Astrocyte (in vitro differentiated cells and primary cell): ENCODE measurements around the gene OR11G2. TPM values are rescaled to one million over a fixed set of nuclear protein-coding genes. Genes with fewer than 3 reads are reported as not detected.
"Not testable (repeated sequence)": the region's sequence is repeated elsewhere in the genome, so short reads cannot be mapped to it uniquely, and the experiment has no call there.

Experiments used
- DNase-seq: peaks from one replicate; pipeline ENCODE4 v3.0.0-alpha.2; 2010; ENCODE audit warnings: low read depth
- FAIRE-seq: peaks from 2 replicates; lab custom pipeline; 2011; peaks lifted over from hg19 to GRCh38; lab: Jason Lieb, UNC
- H2AFZ ChIP-seq: 2 replicates; pipeline ENCODE4 v1.6.0; 2012; ENCODE audit warnings: low read depth, low read length, inconsistent platforms
- H3K27ac ChIP-seq: 2 replicates; pipeline ENCODE4 v1.5.1; 2011; ENCODE audit warnings: low read depth, low read length, inconsistent platforms
- H3K27me3 ChIP-seq: 2 replicates; pipeline ENCODE4 v1.6.0; 2011; ENCODE audit warnings: low read length, inconsistent platforms; ENCODE audit not compliant: insufficient read depth
- H3K36me3 ChIP-seq: 2 replicates; pipeline ENCODE4 v1.5.1; 2011; ENCODE audit warnings: low read length, inconsistent platforms; ENCODE audit not compliant: insufficient read depth
- H3K4me1 ChIP-seq: 2 replicates; pipeline ENCODE4 v1.5.1; 2011; ENCODE audit warnings: low read length, inconsistent platforms; ENCODE audit not compliant: insufficient read depth
- H3K4me2 ChIP-seq: 2 replicates; pipeline ENCODE4 v1.6.0; 2012; ENCODE audit warnings: low read length, inconsistent platforms
- H3K4me3 ChIP-seq: 2 replicates; pipeline ENCODE4 v1.5.1; 2011; ENCODE audit warnings: low read depth, mild to moderate bottlenecking, low read length, inconsistent platforms; ENCODE audit not compliant: insufficient read depth
- H3K79me2 ChIP-seq: 2 replicates; pipeline ENCODE4 v1.6.0; 2012; ENCODE audit warnings: mild to moderate bottlenecking, low read length, inconsistent platforms; ENCODE audit not compliant: insufficient read depth
- H3K9ac ChIP-seq: 2 replicates; pipeline ENCODE4 v1.6.0; 2012; ENCODE audit warnings: mild to moderate bottlenecking, low read length, inconsistent platforms
- H3K9me3 ChIP-seq: 2 replicates; pipeline ENCODE4 v1.5.1; 2012; ENCODE audit warnings: low read depth, mild to moderate bottlenecking, low read length, inconsistent platforms; ENCODE audit not compliant: insufficient read depth
- H4K20me1 ChIP-seq: 2 replicates; pipeline ENCODE4 v1.6.0; 2012; ENCODE audit warnings: low read length, inconsistent platforms; ENCODE audit not compliant: insufficient read depth
- H3K27ac Mint-ChIP-seq: one replicate; pipeline ENCODE4 v1.8.0; 2021; ENCODE audit warnings: mild to moderate bottlenecking, mixed read lengths; ENCODE audit not compliant: unreplicated experiment
- H3K27me3 Mint-ChIP-seq: one replicate; pipeline ENCODE4 v1.8.0; 2021; ENCODE audit warnings: low read depth, mixed read lengths; ENCODE audit not compliant: unreplicated experiment
- H3K36me3 Mint-ChIP-seq: one replicate; pipeline ENCODE4 v1.8.0; 2021; ENCODE audit warnings: low read depth, mixed read lengths; ENCODE audit not compliant: unreplicated experiment
- H3K4me1 Mint-ChIP-seq: one replicate; pipeline ENCODE4 v1.8.0; 2021; ENCODE audit warnings: low read depth, mixed read lengths; ENCODE audit not compliant: unreplicated experiment
- H3K4me3 Mint-ChIP-seq: one replicate; pipeline ENCODE4 v1.8.0; 2021; ENCODE audit warnings: mild to moderate bottlenecking, moderate library complexity, mixed read lengths; ENCODE audit not compliant: unreplicated experiment
- H3K9me3 Mint-ChIP-seq: one replicate; pipeline ENCODE4 v1.8.0; 2021; ENCODE audit warnings: mild to moderate bottlenecking, mixed read lengths; ENCODE audit not compliant: unreplicated experiment
- EZH2 ChIP-seq: IDR thresholded peaks from 2 replicates; pipeline ENCODE4 v1.6.1; 2012; ENCODE audit warnings: mild to moderate bottlenecking, low read length, inconsistent platforms; ENCODE audit not compliant: insufficient read depth
- total RNA-seq: library from RNA; stranded (reverse); gene quantifications from 2 replicates; pipeline ENCODE4 v1.2.1, GENCODE V29; 2021
- TF ChIP-seq, protein P1 (sequence below): IDR thresholded peaks from 2 replicates; pipeline ENCODE4 v1.5.1; 2011; ENCODE audit warnings: low read depth, mild to moderate bottlenecking, inconsistent platforms, low read length, moderate library complexity; ENCODE audit not compliant: insufficient read depth

The OR11G2 gene
- total RNA-seq, 1 donor from 2014 or later = not detected

DNA sequence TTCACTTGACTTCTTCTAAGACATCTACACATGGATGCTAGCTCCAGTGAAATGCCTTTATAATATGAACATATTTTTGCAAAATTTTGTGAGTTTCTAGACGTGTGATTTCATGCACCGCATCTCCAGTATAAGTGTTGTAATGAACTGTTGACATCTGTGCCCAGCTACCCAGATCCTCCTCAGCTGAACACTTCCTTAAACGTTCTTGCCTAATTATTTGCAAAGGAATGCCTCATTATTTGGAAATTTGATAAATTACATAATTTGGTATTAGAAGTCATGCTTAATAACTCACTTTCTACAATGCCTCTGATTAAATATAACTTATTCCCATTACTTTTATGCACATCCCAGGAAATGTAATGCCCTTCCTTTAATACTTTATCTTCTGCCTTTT lies 14.0 kb downstream of the OR11G2 start:
- no peak for FAIRE-seq
- no peaks in the 10 kb centered on the region for H3K9me3 ChIP-seq

DNA sequence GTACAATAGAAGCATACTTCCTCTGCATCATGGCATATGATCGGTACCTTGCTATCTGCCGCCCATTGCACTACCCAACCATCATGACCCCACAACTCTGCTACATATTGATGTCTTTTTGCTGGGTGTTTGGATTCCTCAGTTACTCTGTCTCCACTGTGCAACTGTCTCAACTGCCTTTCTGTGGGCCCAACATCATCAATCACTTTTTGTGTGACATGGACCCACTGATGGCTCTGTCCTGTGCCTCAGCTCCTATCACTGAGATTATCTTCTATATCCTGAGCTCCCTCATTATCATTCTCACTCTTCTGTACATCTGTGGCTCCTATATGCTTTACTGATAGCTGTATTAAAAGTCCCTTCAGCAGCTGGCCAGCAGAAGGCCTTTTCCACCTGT lies 18.9 kb downstream of the OR11G2 start:
- no peak overlapping the region for H3K4me2 ChIP-seq
- no peak overlapping the region for H2AFZ ChIP-seq
- Mint-ChIP-seq H3K9me3 (peaks cover 3% of the 10 kb centered on the region), H3K27ac (no peak overlapping the region), H3K27me3 (no peaks in the 10 kb centered on the region), H3K36me3 (no peaks in the 10 kb centered on the region), H3K4me3 (no peak overlapping the region), H3K4me1 (no peaks in the 10 kb centered on the region)
- TF ChIP-seq, protein P1, sequence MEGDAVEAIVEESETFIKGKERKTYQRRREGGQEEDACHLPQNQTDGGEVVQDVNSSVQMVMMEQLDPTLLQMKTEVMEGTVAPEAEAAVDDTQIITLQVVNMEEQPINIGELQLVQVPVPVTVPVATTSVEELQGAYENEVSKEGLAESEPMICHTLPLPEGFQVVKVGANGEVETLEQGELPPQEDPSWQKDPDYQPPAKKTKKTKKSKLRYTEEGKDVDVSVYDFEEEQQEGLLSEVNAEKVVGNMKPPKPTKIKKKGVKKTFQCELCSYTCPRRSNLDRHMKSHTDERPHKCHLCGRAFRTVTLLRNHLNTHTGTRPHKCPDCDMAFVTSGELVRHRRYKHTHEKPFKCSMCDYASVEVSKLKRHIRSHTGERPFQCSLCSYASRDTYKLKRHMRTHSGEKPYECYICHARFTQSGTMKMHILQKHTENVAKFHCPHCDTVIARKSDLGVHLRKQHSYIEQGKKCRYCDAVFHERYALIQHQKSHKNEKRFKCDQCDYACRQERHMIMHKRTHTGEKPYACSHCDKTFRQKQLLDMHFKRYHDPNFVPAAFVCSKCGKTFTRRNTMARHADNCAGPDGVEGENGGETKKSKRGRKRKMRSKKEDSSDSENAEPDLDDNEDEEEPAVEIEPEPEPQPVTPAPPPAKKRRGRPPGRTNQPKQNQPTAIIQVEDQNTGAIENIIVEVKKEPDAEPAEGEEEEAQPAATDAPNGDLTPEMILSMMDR = no peak
- TF ChIP-seq EZH2 = no peak
- no peaks in the 10 kb centered on the region for H4K20me1 ChIP-seq
- H3K27ac ChIP-seq = no peak overlapping the region
- no peaks in the 10 kb centered on the region for H3K36me3 ChIP-seq
- H3K27me3 ChIP-seq = no peaks in the 10 kb centered on the region
- H3K4me1 ChIP-seq = no peaks in the 10 kb centered on the region
- no peak overlapping the region for H3K9ac ChIP-seq
- H3K9me3 ChIP-seq = no peaks in the 10 kb centered on the region
- FAIRE-seq = no peak
- no peak overlapping the region for H3K4me3 ChIP-seq
- DNase-seq = no peak
- no peaks in the 10 kb centered on the region for H3K79me2 ChIP-seq

More for the DNA sequence above, 14.0 kb downstream of the OR11G2 start:
- TF ChIP-seq, protein P1 = no peak
- no peak for TF ChIP-seq EZH2
- no peak overlapping the region for H2AFZ ChIP-seq
- DNase-seq = no peak
- no peaks in the 10 kb centered on the region for H3K79me2 ChIP-seq
- H3K27me3 ChIP-seq = no peaks in the 10 kb centered on the region
- no peak overlapping the region for H3K27ac ChIP-seq
- H3K4me1 ChIP-seq = no peaks in the 10 kb centered on the region
- H3K4me3 Mint-ChIP-seq = no peak overlapping the region
- H4K20me1 ChIP-seq = no peaks in the 10 kb centered on the region
- peaks cover 4% of the 10 kb centered on the region for H3K9me3 Mint-ChIP-seq
- no peaks in the 10 kb centered on the region for H3K36me3 Mint-ChIP-seq
- H3K4me2 ChIP-seq = no peak overlapping the region
- no peaks in the 10 kb centered on the region for H3K36me3 ChIP-seq
- no peak overlapping the region for H3K9ac ChIP-seq
- no peaks in the 10 kb centered on the region for H3K27me3 Mint-ChIP-seq
- H3K4me3 ChIP-seq = no peak overlapping the region
- no peak overlapping the region for H3K27ac Mint-ChIP-seq
- no peaks in the 10 kb centered on the region for H3K4me1 Mint-ChIP-seq

DNA sequence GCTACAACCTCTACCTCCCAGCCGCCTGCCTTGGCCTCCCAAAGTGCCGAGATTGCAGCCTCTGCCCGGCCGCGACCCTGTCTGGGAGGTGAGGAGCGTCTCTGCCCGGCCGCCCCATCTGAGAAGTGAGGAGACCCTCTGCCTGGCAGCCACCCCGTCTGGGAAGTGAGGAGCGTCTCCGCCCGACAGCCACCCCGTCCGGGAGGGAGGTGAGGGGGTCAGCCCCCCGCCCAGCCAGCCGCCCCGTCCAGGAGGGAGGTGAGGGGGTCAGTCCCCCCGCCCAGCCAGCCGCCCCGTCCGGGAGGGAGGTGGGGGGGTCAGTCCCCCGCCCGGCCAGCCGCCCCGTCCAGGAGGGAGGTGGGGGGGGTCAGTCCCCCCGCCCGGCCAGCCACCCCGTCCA lies 21.7 kb downstream of the OR11G2 start:
- H3K9me3 Mint-ChIP-seq, H3K4me1 ChIP-seq, H3K4me3 ChIP-seq, H3K36me3 Mint-ChIP-seq, H3K27ac ChIP-seq, H3K4me2 ChIP-seq, H2AFZ ChIP-seq, DNase-seq, H3K4me3 Mint-ChIP-seq, H3K27me3 Mint-ChIP-seq, H3K4me1 Mint-ChIP-seq, H3K79me2 ChIP-seq, H3K9me3 ChIP-seq, H3K9ac ChIP-seq, H3K36me3 ChIP-seq, H4K20me1 ChIP-seq, H3K27ac Mint-ChIP-seq, H3K27me3 ChIP-seq, FAIRE-seq: not testable (repeated sequence)
